GM21447 (cell line): ENCODE measurements around the gene TMEM120A.
"Not testable (repeated sequence)": the region's sequence is repeated elsewhere in the genome, so short reads cannot be mapped to it uniquely, and the experiment has no call there.

Experiments used
- ATAC-seq: cut with Tn5 transposase; IDR thresholded peaks from one replicate; pipeline ENCODE4 v1.9.1; 2021; ENCODE audit not compliant: unreplicated experiment

The TMEM120A gene

DNA sequence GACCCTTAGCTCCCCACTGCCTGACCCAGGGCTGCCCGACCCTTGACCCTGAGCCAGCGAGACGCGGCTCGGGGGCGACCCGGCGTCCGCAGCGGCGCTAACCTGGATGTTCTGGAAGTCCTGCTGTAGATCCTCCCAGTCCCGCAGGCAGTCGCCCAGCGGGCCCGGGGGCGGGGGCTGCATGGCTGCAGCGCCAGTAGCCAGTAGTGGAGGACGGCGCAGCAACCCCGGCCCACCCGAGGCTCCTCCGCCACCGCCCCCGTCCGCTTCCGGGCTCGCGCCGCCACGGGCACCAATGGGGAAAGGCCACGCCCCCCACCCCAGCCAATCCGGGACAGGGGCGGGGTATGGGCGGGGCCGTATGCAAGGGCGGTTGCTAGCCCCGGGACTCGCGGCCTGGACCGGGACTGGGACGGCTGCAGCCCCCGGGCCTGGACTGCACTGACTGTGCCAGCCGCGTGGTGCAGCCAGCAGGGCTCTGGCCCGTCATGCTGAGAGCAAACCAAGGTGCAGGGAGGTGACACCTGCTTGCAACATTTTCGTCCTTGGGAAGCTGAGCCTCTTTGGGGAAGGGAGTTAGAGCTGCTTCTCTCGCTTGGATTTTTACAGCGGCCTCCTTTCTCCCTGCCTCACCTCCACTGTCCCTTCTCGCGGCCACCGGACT is at the start of gene TMEM120A:
TMEM120A (minus strand) TSS at position 208 of the 664 bp plus-strand sequence; CDS start at position 183, 25 bp downstream.
- ATAC-seq, result peak; percentile 93

DNA sequence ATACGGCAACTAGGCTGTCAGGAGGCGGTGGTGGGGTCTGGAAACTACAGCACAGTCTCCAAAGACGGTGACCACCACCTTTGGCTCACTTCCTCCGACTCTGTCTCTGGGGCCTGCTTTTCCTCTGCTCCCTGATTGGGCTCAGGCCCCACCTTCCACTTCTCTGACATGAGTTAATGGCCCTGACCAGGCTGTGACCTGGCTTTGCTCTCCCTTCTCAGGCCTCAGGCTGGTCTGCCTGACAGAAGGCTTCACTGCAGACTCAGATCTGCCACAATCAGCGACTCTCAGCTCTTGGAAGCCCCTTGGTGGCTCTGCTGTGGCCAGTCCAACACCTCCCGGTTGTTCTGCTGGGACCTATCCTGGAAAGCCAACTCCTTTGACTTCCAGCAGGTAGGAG is 45.7 kb upstream of the TMEM120A start:
- ATAC-seq, result no peak

DNA sequence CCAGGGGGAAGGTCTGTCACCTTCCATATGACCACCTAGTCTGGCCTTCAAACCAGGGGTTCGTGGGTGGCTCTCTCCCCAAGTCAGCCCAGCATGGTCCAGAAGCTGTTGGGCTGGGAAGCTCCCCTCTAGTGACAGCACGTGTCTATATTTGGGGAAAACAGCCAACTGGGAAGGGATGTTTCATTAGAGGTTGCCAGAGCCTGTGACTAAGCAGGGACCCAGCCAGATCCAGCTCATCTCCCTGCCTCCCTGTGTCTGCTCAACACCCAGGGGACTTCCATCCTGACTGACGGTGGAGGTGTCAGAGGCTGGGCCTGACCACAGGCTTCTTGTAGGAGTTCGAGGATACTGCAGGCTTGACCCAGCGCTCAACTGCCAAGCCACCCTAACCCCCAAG is 42.9 kb upstream of the TMEM120A start:
- ATAC-seq, result no peak

DNA sequence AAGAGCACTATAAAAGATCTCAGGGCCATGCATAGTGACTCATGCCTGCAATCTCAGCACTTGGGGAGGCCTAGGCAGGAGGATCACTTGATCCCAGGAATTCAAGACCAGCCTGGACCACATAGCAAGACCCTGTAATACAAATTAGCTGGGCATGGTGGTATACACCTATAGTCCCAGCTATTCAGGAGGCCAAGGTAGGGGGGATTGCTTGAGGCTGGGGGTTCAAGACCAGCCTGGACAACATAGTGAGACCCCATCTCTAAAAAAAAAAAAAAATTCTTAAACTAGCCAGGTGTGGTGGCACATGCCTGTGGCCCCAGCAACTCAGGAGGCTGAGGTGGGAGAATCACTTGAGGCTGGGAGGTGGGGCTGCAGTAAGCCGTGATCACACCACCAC is 37.6 kb upstream of the TMEM120A start:
- no peak for ATAC-seq

DNA sequence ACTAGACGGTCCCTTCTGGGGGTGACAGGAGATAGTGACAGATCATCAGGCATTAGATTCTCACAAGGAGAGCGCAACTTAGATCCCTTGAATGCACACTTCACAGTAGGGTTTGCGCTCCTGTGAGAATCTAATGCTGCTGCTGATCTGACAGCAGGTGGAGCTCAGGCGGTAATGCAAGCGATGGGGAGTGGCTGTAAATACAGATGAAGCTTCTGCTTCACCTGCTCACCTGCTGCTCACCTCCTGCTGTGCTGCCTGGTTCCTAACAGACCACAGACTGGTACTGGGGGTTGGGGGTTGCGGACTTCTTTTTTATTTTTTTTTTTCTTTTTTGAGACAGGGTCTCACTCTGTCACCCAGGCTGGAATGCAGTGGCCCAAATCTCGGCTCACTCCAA is 35.3 kb upstream of the TMEM120A start:
- not testable (repeated sequence) for ATAC-seq

DNA sequence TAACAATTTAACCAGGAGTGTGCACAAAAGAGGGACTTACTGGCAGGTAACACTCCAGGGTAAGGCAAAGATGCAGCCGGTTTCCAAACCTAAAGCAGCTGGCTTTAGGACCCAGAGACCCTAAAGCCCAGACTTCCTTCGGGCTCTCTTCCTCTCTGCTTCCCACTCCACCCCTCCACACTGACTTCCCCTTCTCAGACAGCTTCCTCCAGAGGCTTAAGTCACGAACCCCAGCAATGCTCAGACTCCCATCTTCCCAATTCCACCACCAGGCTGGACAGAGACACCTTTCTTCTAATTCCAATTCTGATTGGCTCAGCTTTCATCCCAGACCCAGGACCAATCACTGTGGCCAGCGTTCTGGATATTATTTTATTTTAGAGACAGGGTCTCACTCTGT is 28.6 kb upstream of the TMEM120A start:
- ATAC-seq, result no peak

DNA sequence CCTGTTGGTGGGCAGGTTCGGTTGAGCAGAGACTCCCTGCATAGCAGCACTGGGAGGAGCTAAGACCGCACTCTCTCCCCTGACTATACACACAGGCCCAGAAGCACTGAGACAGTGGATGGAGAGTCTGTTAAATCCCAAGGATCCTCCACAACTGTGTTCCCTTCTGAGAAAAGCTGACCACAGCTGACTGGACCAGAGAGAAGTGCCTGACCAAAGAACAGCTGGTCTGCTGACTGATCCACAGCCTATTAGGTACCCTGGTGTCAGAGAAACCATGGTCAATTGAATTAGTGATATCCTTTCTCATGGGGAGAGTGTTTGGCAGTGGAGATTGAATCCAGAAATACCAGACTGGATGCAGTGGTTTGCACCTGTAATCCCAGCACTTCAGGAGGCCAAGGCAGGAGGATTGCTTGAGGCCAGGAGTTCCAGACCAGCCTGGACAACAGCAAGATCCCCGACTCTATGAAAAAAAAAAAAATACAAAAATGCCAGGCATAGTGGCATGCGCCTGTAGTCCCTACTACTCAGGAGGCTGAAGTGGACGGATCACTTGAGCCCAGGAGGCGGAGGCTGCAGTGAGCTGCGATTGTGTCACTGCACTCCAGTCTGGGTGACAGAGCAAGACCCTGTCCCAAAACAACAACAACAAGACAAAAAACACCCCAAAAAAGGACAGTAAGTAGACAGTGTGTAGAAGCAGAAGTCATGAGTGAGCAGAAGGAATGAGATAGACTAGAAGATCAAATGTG is 27.8 kb upstream of the TMEM120A start:
- ATAC-seq, result no peak

DNA sequence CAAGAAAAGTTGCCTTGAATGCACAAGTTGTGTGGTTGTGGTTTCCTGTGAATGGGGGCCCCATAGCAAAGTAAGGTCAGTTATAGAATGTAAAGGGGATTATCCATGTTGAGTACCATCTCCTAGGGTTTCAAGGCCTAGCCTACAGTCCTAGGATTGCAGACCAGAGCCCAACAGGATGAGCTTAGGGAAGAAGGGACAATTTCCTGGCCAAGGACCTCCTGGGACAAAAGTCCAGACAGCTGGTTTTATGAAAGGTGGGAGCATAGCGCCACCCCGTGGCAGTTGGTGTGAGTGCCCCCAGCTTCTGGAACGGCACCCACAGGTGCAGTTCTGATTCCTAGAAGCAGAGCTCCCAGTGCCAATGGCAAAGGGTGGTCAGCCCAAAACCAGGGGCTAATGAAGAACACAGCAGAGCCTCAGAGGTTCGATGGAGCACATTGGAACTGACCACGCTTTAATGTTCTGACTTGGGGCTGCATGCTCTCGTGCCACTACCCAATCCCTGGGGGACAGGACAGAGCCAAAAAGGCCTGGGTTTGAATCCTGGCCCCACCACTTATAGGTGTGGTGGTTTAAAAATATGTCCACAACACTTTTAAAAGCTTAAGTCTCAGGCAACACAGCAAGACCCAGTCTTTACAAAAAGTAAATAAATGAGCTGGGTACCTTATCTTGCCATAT is 25.8 kb upstream of the TMEM120A start:
- ATAC-seq, result no peak

DNA sequence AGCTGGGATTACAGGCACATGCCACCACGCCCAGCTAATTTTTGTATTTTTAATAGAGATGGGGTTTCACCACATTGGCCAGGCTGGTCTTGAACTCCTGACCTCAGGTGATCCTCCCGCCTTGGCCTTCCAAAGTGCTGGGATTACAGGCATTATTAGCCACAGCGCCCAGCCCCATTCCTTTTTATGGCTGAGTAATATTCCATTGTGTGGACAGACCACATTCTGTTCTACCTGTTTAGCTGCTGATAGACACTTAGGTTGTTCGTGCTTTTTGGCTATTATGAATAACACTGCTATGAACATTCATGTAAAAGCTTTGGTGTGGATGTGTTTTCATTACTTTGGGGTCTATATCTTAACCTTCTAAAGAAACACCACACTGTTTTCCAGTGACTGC is 24.1 kb upstream of the TMEM120A start:
- ATAC-seq, result not testable (repeated sequence)

DNA sequence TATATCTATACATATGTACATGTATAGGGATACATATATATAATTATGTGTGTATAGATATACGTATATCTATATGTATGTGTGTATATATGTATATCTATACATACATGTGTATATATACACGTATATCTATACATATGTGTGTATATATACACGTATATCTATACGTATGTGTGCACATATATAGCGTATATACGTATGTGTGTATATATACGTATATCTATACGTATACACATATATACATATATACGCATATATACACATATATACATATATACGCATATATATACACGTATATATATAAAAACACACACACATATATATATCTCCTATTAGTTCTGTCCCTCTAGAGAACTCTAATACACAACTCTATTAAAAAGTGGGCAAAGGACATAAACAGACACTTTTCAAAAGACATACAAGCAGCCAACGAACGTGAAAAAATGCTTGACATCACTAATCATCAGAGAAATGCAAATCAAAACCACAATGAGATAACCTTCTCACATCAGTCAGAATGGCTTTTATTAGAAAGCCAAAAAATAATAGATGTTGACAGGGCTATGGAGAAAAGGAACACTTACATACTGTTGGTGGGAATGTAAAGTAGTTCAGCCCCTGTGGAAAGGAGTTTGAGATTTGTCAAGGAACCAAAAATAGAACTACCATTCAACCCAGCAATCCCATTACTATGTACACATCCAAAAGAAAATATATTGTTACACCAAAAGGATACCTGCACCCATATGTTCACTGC is 22.0 kb upstream of the TMEM120A start:
- ATAC-seq, result no peak

DNA sequence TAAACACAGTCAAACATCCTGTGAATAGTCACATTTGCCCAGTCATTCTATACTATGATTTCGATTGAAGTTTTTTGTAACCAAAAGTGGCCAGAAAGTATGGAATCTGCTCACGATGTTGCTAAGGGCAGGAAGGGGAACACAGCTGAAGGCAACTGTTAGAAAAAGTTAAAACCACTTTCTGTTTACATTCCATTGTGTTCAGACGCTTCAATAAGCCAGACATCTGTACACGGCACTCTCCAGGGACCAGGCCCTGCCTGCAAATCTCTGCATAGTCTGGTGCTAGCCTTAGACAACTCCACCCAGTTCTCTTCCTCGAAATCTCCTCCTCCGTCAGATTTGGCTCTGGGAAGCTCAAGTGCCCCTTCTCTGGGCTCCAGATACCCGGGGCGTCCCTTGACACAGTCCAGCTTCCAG is 17.1 kb upstream of the TMEM120A start:
- ATAC-seq, result no peak

DNA sequence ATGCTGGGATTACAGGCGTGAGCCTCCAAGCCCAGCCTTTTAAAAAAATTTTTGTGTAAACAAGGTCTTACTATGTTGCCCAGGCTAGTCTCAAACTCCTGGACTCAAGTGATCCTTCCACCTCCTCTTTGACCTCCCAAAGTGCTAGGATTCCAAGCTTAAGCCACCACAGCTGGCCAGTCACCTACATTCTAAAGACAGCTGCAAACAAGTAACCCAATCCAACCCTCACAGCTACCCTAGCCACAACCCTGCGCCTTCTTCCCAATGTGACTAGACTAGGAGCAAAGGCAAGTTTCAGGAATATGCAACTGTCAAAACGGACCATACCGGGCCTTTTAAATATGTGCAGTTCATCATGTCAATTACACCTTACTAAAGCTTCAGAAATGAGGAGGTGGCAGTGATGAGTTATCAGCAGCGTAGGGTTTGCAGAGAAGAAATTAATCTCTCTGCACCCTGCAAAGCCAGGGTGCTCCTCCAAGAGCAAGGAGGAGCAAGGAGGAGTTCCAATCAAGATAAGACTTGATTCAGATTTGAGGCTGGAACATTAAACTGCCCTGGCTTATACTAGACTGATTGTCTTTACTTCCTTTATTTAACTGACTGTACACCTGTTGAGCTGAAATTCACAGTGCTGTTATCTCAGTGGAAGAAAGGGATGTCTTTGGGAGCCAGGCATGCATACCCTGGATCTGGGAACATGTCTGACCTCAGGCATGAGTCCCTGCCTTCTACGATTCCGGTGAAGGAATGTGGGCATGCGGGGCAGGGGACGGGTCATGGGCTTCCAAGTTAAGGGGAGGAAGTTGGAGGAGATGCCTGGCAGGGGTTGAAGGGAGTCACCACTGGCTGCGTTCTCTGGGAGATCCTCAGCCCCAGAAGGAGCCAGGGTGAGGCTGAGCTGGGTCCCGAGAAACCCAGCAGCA is 15.5 kb upstream of the TMEM120A start:
- no peak for ATAC-seq

DNA sequence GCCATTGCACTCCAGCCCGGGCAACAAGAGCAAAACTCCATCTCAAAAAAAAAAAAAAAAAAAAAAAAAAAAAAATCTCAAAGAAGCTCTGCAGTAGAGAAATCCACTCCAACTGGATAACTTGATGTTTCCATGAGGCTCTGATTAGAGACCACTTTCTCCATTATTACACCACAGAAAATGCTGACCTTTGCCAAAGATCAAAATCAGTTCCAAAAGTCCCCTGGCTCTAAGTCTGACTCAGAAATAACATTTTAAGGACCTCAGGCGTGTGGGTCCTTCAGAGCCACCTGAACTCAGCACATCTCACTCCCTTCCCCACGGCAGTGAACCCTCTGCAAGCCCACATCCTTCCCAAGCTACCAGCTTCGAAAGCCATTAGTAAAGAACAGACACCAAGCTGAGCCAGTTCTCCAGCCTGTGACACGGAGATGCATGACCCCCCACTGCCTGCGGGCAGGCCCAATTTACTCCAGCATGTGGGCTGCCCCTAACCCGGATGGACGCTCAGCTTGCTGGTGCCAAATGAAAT is 13.8 kb upstream of the TMEM120A start:
- no peak for ATAC-seq

DNA sequence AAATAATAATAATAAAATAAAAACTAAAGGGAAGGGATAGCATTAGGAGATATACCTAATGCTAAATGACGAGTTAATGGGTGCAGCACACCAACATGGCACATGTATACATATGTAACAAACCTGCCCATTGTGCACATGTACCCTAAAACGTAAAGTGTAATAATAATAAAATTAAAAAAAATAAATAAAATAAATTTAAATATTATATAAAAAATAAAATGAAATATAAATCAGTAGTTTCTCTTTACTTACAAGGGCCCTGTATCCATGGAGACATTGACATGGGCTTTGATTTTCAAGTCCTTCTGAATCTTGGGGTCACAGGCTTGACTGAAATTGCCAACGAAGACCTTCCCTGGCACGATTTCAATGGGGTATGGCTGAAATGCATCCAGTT is 10.6 kb upstream of the TMEM120A start:
- ATAC-seq, result not testable (repeated sequence)

DNA sequence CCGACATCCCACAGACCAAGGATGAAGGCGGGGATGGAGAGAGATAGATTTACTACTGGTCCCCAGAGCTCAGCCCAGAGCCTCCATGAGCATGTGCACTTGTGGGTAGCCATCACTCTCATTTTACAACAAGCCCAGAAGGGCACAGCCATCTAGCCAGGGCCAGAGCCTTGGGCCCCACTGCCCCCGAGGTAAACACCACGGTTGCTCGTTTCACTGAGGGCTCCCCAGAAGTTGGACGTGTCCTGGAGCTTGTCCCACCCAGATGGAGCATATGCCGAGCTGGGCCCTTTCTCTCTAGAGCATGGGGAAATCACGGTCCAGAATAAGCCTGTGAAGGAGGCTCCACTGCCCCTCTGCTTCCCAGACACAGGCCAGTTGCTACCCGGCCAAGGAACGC is 9.0 kb upstream of the TMEM120A start:
- ATAC-seq, result no peak

DNA sequence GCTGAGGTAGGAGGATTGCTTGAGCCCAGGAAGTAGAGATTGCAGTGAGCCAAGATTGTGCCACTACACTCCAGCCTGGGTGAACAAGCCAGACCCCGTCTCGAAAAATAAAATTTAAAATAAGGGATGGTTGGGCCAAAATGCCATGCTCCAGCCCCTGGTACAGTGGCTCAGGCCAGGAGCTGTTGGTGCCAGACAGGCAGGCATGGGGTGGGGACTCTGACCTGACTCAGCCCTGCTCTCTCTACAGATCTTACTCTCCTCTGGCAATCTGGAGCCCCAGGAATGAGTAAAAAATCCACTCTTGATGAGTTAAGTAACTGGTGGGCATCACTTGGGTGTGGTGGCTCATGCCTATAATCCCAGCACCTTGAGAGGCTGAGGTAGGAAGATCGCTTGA is 8.4 kb upstream of the TMEM120A start:
- no peak for ATAC-seq

DNA sequence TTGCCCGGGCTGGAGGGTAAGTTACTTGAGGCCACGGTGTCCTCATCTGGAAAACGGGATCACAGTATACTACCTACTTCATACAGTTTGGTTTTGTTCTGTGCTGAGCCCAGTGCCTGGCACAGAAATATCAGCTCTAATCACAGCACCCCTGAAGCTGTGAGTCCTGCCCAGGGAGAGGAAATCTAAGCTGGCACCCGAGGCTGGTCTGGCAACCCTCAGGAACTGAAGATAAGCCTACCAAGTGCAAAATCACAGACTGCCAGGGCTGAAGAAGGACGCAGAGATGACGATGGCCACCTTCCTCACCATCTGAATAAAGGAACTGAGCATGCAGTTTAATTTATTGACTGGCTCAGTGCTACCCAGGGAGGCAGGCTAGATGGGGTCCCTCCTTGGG is 7.7 kb upstream of the TMEM120A start:
- no peak for ATAC-seq

DNA sequence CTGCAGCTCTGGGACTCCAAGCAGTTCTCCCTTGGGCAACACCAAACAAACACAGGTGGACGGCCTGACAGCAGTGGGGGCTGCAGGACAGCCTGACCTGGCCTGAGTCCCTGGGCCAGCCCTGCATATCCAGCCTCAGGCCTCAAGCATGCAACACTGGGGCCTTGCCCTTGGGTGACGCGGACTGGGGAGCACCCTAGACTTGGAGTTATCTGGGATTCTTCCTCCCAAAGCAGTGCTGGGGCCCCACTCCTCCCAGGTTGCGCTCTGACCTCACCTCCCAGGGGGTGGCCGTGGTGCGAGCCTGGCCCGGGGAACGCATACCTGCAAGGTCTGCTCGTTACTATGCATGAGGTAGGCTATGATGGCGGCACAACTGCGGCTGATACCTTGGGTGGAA is 6.2 kb upstream of the TMEM120A start:
- no peak for ATAC-seq

DNA sequence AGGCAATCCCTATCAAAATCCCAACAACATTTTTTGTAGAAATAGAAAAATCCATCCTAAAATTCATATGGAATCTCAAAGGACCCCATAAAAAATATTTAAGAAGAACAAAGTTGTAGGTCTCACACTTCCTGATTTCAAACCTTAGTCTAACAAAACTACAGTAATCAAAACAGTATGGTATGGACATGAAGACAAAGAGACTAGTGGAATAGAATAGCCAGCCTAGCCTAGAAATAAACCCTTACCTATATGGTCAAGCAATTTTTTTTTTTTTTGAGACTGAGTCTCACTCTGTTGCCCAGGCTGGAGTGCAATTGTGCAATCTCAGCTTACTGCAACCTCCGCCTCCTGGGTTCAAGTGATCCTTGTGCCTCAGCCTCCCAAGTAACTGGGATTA is 3.6 kb upstream of the TMEM120A start:
- ATAC-seq, result no peak

DNA sequence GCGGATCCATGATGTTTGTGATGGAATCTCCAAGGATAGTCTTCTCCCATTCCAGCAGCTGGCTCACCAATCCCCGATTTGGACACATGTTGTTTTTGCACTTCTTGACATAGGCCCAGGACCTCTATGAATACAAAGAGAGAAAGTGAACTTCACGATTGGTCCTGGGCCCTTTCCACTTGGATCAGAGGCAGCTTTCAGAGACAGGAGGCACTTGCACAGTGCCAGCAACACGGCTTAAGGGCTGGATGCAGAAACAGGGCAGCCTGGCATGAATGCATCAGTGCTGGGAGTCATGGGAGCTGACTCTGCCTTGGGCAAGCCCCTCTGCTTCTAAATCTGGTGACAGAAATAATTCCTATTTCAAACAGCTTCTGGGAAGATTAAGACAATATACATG is 2.1 kb upstream of the TMEM120A start:
- ATAC-seq, result no peak
